Bronchial epithelial cell (primary cell): ENCODE measurements around the gene SLCO3A1. TPM values are rescaled to one million over a fixed set of nuclear protein-coding genes. Genes with fewer than 3 reads are reported as not detected.
A peak's percentile ranks its signal among the peaks of the same experiment; 100 is the strongest.

Source experiments
- DNase-seq: peaks from one replicate; pipeline ENCODE4 v3.0.0-alpha.2; 2010; ENCODE audit warnings: low read depth
- FAIRE-seq: peaks from 2 replicates; lab custom pipeline; 2011; peaks lifted over from hg19 to GRCh38; lab: Jason Lieb, UNC
- H3K27me3 ChIP-seq: 2 replicates; pipeline ENCODE4 v1.5.1; 2011; ENCODE audit warnings: low read length; ENCODE audit not compliant: control insufficient read depth, insufficient read depth
- H3K36me3 ChIP-seq: 2 replicates; pipeline ENCODE4 v1.5.1; 2011; ENCODE audit warnings: low read length; ENCODE audit not compliant: control insufficient read depth, insufficient read depth
- H3K4me3 ChIP-seq: 2 replicates; pipeline ENCODE4 v1.5.1; 2011; ENCODE audit warnings: mild to moderate bottlenecking, low read depth, low read length, control low read depth
- total RNA-seq: library from RNA; depleted of rRNA; stranded (reverse); fragments of >200 nt; gene quantifications from 2 replicates; pipeline ENCODE4 v1.2.1, GENCODE V29; 2014
- TF ChIP-seq, protein P1 (sequence below): IDR thresholded peaks from 2 replicates; pipeline ENCODE4 v1.5.1; 2011; ENCODE audit warnings: mild to moderate bottlenecking, moderate library complexity, low read length, control low read depth, inconsistent platforms; ENCODE audit not compliant: insufficient read depth, severe bottlenecking

SLCO3A1 gene
- total RNA-seq, 1 donor from 2014 or later, result 4.5 TPM

DNA sequence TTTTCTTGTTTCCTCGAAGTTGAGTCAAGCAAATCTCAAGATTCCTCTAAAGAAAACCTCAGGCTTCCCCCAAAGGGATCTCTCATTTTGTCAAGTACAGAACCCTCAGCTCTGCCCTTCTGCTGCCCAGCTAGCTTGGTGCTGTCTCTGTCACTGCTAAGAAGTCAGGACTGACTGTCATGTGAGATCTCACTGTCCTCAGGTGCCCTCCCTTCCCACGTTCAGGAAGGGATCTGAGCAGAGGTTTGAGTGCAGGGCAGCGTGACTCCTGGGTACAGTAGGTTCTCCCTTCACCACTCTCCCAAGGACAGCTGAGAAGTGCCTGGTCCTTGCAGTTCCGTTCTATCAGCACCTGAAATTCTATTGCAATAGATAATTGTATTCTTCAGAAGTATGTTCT, 229.7 kb downstream of the SLCO3A1 start:
- DNase-seq (no peak), FAIRE-seq (peak; percentile 36)
- TF ChIP-seq, protein P1, sequence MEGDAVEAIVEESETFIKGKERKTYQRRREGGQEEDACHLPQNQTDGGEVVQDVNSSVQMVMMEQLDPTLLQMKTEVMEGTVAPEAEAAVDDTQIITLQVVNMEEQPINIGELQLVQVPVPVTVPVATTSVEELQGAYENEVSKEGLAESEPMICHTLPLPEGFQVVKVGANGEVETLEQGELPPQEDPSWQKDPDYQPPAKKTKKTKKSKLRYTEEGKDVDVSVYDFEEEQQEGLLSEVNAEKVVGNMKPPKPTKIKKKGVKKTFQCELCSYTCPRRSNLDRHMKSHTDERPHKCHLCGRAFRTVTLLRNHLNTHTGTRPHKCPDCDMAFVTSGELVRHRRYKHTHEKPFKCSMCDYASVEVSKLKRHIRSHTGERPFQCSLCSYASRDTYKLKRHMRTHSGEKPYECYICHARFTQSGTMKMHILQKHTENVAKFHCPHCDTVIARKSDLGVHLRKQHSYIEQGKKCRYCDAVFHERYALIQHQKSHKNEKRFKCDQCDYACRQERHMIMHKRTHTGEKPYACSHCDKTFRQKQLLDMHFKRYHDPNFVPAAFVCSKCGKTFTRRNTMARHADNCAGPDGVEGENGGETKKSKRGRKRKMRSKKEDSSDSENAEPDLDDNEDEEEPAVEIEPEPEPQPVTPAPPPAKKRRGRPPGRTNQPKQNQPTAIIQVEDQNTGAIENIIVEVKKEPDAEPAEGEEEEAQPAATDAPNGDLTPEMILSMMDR, result no peak
- no peak overlapping the region for H3K4me3 ChIP-seq
- no peaks in the 10 kb centered on the region for H3K27me3 ChIP-seq
- no peaks in the 10 kb centered on the region for H3K36me3 ChIP-seq

DNA sequence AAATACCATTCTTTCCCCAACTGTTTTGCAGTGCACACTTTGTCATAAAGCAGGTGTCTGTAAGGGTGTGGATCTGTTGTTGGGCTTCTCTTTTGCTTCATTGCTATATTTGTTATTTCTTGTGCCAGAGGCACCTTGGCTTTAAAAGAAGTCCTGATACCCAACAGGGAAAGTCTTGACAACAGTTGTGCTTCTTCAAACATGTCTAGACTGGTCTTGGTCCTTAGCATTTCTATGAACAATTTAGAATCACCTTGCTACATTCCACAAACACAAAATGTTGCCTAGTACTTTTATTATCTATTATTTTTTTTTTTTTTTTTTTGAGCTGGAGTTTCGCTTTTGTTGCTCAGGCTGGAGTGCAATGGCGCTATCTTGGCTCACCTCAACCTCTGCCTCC, 233.7 kb downstream of the SLCO3A1 start:
- DNase-seq, result peak; percentile 61
- Histone ChIP-seq H3K27me3 (no peaks in the 10 kb centered on the region), H3K36me3 (no peaks in the 10 kb centered on the region), H3K4me3 (no peak overlapping the region)
- no peak for FAIRE-seq
- TF ChIP-seq, protein P1, result no peak

DNA sequence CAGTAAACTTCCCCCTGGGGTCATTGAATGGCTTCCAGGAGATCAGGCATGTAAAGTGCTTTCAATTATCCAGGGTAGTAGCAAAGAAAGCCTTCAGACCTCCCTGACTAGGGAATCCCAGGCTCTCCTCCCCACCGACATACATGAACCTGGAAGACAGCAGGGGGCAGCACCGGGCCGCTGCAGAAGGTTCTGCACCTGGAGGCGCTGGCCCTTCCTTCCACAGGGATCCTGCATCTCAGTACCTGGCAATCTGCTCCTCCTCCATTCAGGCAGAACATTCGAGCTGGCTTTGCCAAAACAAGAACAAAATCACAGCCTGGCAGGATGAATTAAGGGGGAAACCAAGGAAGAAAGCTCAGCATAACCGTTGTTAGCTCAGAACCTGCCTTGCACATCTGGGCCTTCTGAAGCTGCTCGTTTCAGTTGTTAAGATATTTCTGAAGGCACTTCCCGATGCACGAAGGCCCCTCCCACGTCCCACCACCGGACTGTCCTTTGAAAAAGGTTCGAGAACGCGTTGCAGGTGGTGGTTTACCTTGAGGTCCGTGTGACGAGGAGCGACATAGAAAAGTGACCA, 237.7 kb downstream of the SLCO3A1 start:
- H3K4me3 ChIP-seq, result no peak overlapping the region
- FAIRE-seq (no peak), DNase-seq (peak; percentile 32)
- TF ChIP-seq, protein P1, result peak; percentile 84
- no peaks in the 10 kb centered on the region for H3K27me3 ChIP-seq
- H3K36me3 ChIP-seq, result no peaks in the 10 kb centered on the region

DNA sequence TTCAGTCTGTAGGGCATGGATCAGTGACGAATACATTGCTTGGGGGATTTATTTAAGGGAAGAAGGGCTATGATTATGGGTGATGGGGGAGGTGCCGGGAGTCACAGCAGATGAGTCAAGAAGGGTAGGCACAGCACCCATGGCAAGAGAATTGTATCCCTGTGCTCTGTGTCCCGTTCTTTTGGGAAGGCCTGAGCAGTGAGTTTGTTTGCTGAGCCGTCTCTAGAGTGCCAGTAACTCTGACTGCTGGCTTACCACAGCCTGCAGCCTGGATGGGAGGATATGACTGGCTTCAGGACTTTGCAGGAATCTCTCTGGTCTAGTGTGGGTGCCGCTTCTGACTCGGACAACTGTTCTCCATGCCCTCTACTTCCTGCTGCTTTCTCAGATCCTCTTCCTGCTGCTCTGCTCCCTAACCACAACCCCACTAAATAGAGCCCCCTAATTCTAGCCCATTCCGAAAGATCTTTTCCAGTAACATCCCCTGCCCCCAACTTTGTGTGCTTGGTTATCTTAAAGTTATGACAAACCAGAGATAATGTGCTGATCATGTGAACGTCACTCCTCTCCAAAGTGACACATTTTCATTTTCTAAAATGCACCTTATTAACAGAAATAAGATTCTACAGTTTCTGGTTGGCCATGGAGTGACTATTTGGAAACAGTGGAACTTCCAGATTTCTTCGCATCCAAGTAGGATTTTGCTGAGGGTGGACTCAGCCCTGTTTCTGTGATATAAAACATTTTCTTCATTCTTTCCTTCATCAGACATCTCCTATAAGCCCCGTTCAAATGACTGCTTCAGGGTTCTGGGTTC, 239.0 kb downstream of the SLCO3A1 start:
- H3K36me3 ChIP-seq, result no peaks in the 10 kb centered on the region
- FAIRE-seq (no peak), DNase-seq (no peak)
- no peaks in the 10 kb centered on the region for H3K27me3 ChIP-seq
- TF ChIP-seq, protein P1, result no peak
- no peak overlapping the region for H3K4me3 ChIP-seq

DNA sequence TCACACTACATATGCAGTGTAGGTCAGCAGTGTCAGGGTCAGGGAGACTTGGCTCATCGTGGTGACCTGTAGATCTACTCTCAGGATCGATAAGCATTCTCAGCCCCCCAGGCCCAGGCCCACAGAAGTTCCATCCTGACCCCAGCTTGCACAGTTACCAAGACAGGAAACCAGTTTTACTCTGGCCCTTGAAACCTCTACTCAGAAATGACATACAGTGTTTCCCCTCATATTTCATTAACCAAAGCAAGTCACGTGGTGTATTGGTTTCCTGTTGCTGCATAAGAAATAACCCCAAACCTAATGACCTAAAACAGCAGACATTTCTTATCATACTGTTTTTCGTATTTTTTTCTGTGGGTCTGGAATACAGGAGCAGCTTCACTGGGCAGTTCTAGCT, 242.2 kb downstream of the SLCO3A1 start:
- DNase-seq (no peak), FAIRE-seq (no peak)
- H3K4me3 ChIP-seq, result no peak overlapping the region
- no peaks in the 10 kb centered on the region for H3K36me3 ChIP-seq
- TF ChIP-seq, protein P1, result no peak
- H3K27me3 ChIP-seq, result no peaks in the 10 kb centered on the region
